Choroid plexus epithelial cell (primary cell): ENCODE data around the gene TAS1R3.

Experiments
- DNase-seq: peaks from one replicate; pipeline ENCODE4 v3.0.0-alpha.2; 2010; ENCODE audit warnings: low read depth
- H3K4me3 ChIP-seq: 2 replicates; pipeline ENCODE4 v1.5.1; 2011; ENCODE audit warnings: low read depth, mild to moderate bottlenecking, control low read depth, low read length, moderate library complexity
- TF ChIP-seq, protein P1 (sequence below): conservative IDR thresholded peaks from 2 replicates; pipeline ENCODE4 v1.5.1; 2011; ENCODE audit warnings: low read depth, mild to moderate bottlenecking, control low read depth, inconsistent platforms, low read length, moderate library complexity

Gene TAS1R3

DNA sequence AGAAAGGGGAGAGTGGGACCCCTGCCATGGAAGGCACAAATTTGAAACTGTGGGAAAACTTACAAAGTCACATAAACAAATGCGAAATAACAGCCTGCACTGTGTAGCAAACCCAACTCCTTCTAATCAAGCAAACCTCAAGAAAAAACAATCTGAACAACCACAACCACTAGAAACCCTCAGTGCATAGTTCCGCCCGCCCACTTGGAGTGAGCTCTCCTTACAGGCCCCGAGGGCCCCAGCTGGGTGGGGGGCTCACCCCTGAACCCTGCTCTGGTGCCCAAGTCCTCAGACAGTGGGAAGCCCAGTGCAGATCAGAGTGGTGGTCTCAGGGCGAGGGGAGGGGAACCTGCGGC, 28.2 kb downstream of the TAS1R3 start:
- TF ChIP-seq, protein P1, sequence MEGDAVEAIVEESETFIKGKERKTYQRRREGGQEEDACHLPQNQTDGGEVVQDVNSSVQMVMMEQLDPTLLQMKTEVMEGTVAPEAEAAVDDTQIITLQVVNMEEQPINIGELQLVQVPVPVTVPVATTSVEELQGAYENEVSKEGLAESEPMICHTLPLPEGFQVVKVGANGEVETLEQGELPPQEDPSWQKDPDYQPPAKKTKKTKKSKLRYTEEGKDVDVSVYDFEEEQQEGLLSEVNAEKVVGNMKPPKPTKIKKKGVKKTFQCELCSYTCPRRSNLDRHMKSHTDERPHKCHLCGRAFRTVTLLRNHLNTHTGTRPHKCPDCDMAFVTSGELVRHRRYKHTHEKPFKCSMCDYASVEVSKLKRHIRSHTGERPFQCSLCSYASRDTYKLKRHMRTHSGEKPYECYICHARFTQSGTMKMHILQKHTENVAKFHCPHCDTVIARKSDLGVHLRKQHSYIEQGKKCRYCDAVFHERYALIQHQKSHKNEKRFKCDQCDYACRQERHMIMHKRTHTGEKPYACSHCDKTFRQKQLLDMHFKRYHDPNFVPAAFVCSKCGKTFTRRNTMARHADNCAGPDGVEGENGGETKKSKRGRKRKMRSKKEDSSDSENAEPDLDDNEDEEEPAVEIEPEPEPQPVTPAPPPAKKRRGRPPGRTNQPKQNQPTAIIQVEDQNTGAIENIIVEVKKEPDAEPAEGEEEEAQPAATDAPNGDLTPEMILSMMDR = no peak
- peak; percentile 83 for DNase-seq
- peak overlapping the region; percentile 62 for H3K4me3 ChIP-seq

DNA sequence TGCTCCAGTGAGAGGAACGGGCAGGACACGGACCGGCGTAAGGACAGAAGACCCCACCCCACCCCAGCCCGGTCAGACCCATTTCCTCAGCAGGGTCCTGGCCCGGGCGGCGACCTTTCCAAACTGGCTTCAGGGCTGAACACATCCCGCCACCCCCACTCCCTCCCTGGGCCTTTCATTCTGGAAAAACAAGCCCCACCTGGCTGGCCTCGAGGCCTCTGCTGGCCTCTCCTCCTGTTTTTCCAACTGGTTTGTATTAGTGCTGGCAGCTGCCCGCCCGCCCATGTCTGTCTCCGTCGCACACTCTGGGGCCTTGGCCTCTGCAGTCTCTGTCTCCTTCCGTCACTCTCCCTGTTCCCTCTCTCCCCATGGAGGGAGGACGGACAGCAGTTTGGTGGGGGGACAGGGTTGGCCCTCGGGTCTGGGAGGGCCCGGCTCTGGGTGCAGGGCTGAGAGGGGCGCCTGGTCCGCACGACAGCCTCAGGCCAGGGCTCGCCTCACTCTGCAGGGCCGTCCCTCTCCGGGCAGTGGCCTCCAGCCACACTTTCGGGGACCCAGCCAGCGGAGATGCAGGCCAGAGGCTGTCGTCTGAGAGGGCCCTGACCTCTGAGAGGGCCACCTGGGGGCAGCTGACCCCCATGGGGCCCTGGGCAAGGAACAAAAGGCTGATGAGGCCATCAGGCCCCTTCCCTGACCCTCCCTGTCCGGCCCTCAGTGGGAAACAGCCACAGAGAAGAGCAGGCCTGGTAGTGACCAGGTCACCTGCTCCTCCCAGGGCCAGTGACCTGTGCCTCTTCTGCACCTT, 28.8 kb downstream of the TAS1R3 start:
- H3K4me3 ChIP-seq = no peak overlapping the region
- peak; percentile 39 for DNase-seq
- TF ChIP-seq, protein P1 = no peak

DNA sequence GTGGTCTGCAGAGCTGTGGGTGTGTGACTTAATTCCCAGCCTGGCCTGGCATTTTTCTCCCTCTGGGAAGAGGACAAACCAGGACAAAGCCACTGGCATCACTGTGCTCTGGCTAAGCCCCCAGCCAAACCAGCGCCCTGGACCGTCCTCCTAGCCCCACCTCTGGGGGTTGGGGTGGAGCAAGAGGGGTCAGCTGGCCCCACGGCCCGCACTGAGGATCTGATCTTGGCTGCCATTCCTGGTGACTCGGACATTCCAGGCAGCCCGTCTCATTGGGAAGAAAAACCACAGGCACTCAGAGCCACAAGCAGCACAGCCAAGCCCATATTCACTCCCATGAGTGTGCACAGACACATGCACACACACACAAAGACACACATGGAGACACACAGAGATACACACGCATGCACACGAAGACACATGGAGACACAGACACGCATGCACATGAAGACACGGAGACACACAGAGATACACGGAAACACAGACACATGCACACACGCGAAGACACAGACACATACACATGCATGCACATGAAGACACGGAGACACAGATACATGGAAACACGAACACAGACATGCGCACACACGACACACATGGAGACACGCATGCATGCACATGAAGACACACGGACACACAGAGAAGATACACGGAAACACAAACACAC, 29.6 kb downstream of the TAS1R3 start:
- DNase-seq = peak; percentile 86
- no peak overlapping the region for H3K4me3 ChIP-seq
- TF ChIP-seq, protein P1 = no peak

DNA sequence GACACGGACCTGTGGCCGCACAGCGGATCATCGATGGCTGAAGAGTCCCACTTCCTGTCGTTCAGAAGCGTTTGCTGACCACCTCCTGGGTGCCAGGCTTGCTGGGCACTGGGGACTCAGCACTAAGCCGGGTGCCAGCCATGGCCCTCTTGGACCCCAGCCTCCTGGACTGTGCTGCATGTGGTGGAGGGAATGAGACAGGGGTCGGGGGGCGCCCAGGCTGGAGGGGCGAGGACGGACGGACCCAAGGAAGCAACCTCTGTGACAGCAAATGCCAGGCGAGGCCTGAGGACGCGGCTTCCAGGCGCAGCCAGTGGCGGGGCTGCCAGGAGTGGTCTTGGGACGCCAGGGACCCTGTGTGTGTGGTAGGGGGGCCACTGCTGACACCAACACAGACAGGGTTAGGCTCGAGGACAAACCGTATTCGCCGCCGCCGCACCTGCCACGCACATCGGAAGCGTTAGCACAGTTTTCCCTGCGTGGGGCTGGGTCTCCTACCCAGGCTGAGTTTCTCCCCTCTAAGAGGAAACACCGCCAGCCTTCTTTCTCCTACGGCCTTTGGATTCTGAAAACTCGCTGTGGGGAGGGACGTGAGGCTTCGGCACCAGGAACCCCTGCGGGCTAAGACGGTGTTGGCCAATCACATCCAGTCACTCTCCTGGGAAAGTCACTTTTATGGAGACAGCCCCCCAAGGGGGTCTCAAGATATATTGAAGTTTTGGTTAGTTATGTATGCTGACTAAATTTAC, 30.3 kb downstream of the TAS1R3 start:
- TF ChIP-seq, protein P1 = no peak
- peak overlapping the region; percentile 25 for H3K4me3 ChIP-seq
- DNase-seq = peak; percentile 43

DNA sequence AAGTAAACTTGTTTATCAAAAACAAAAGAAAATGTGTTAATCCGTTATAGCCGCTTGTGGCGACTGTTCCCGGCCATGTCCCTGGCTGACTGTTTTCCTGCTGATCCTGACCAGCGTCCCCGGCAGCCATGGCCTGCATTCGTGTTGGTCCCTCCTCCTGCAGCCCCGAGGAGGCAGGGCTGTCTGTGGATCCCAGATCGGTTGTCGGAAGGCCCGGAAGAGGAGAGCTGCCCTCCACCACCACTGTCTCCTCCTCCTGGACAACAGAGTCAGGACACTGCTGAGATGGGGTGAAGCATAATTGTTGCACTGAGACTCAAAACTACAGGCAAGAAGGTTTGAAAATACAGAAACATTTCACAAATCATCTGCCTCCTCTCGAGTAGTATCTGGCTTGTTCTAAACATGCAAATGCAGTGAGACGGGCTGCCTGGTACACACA, 30.9 kb downstream of the TAS1R3 start:
- H3K4me3 ChIP-seq = peak overlapping the region; percentile 25
- peak; percentile 92 for DNase-seq

DNA sequence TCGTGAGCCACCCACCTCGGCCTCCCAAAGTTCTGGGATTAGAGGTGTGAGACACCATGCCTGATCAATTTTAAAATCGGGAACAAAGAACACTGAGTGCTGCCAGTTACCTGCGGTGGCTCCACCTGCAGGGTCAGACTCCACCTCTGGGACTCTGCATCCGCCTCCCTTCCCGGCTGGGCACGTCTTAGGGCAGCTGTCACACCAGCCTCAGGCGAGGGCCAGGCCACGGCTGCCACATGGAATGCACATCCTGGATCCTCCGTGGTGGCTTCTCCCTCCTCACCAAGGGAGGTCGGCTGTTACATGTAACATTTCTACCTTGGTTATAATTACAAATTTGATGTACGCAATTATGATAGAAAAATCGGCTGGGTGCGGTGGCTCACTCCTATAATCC, 33.2 kb downstream of the TAS1R3 start:
- H3K4me3 ChIP-seq = no peak overlapping the region
- no peak for DNase-seq
- TF ChIP-seq, protein P1 = no peak

More for the DNA sequence above, 30.9 kb downstream of the TAS1R3 start:
- TF ChIP-seq, protein P1 = peak; percentile 55
